HG03159 (cell line): ENCODE results near the gene LIPG.
A peak's percentile ranks its signal among the peaks of the same experiment; 100 is the strongest.

ENCODE experiments used
- ATAC-seq: cut with Tn5 transposase; IDR thresholded peaks from one replicate; pipeline ENCODE4 v1.9.1; 2021; ENCODE audit warnings: mild to moderate bottlenecking, moderate library complexity; ENCODE audit not compliant: unreplicated experiment

Gene LIPG

GRCh38 chr18:49610022-49610445 lies 48.2 kb downstream of the LIPG start:
- no peak for ATAC-seq

- no peak for ATAC-seq
Observed at GRCh38 chr18:49611316-49611715, 49.5 kb downstream of the LIPG start.

- ATAC-seq: peak; percentile 91
Observed at GRCh38 chr18:49612515-49613033, 50.7 kb downstream of the LIPG start.

- ATAC-seq: no peak
Observed at GRCh38 chr18:49613141-49613640, 51.3 kb downstream of the LIPG start.

GRCh38 chr18:49613641-49614151 lies 51.8 kb downstream of the LIPG start:
- ATAC-seq: no peak

GRCh38 chr18:49616618-49617328 lies 54.9 kb downstream of the LIPG start:
- ATAC-seq: no peak

- no peak for ATAC-seq
Observed at GRCh38 chr18:49617329-49617695, 55.5 kb downstream of the LIPG start.

- ATAC-seq: no peak
Observed at GRCh38 chr18:49617865-49618264, 56.0 kb downstream of the LIPG start.

GRCh38 chr18:49618742-49619681 lies 57.2 kb downstream of the LIPG start:
- ATAC-seq: no peak

- no peak for ATAC-seq
Observed at GRCh38 chr18:49619801-49620200, 57.9 kb downstream of the LIPG start.

- no peak for ATAC-seq
Observed at GRCh38 chr18:49621301-49621700, 59.4 kb downstream of the LIPG start.

GRCh38 chr18:49621717-49622351 lies 60.0 kb downstream of the LIPG start:
- no peak for ATAC-seq

- no peak for ATAC-seq
Observed at GRCh38 chr18:49623571-49623970, 61.7 kb downstream of the LIPG start.

- no peak for ATAC-seq
Observed at GRCh38 chr18:49625021-49625691, 63.3 kb downstream of the LIPG start.

GRCh38 chr18:49626842-49627467 lies 65.1 kb downstream of the LIPG start:
- no peak for ATAC-seq

GRCh38 chr18:49628119-49628518 lies 66.3 kb downstream of the LIPG start:
- no peak for ATAC-seq

GRCh38 chr18:49628881-49629795 lies 67.3 kb downstream of the LIPG start:
- ATAC-seq: no peak

GRCh38 chr18:49630246-49630699 lies 68.4 kb downstream of the LIPG start:
- ATAC-seq: no peak
